Measurements from ENCODE around the gene CD3D.

The CD3D gene
- total RNA-seq, result 162 to 265 reads per million in 2 donors

- peak; percentile 59 for DNase-seq
Measured at GRCh38 chr11:118342503-118343161, at the start of gene CD3D. Gene CD3D (minus strand): TSS chr11:118342705. CDS start chr11:118342607, 98 bp downstream.

DNA sequence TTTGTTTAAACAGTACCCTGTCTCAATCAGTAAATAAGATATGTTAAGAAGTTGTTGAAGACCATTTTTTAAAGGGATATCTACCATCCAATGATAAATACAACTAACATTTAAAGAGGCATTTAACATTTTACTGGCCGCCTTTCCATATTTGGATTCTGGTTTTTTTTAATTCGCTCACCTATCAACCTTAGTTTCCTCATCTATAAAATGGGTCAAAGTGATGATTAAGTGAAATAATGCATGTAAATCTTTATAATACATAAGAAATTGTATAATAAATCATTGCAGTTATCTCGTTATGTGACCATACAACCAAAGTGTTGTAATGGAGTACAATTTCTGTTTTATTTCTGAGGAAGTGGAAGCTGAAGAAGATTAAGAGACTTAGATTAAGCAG, 41.2 kb upstream of the CD3D start:
- no peak for DNase-seq

- DNase-seq, result no peak
Measured at GRCh38 chr11:118382954-118383353, 40.4 kb upstream of the CD3D start.

GRCh38 chr11:118380571-118380970, 38.1 kb upstream of the CD3D start:
- no peak for DNase-seq

DNA sequence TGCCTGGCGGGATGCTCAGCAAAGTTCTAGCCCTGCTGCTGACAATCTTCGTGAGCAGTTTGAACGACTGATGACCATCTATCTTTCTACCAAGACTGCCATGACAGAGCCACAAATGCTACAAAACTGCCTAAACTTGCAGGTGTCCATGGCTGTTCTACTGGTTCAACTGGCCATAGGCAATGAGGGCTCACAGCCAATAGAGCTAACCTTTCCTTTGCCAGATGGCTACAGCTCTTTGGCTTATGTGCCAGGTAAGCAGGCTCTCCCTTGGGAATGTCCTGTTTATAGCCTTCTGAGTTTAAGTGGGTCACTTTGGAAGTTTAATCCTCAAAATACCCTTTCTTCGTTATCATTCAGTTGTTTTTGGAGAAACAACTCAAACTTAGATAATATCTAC, 37.0 kb upstream of the CD3D start:
- no peak for DNase-seq

GRCh38 chr11:118375978-118376377, 33.5 kb upstream of the CD3D start:
- DNase-seq, result no peak

DNA sequence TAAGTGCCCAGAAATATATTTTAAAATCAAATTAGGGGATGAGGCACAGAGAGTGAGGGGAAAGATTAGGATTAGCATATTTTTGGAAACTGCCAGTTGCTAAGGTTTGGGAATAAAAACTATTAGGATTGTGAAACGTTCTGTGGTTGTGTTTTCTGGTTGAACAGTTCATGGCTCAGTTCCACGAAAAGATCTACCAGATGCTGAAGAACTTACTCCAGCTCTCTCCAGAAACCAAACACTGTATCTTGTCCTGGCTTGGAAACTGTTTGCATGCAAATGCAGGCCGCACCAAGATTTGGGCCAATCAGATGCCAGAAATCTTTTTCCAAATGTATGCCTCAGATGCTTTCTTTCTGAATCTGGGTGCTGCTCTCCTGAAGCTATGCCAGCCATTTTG, 32.2 kb upstream of the CD3D start:
- DNase-seq, result no peak

- DNase-seq, result no peak
Measured at GRCh38 chr11:118373871-118374270, 31.4 kb upstream of the CD3D start.

DNA sequence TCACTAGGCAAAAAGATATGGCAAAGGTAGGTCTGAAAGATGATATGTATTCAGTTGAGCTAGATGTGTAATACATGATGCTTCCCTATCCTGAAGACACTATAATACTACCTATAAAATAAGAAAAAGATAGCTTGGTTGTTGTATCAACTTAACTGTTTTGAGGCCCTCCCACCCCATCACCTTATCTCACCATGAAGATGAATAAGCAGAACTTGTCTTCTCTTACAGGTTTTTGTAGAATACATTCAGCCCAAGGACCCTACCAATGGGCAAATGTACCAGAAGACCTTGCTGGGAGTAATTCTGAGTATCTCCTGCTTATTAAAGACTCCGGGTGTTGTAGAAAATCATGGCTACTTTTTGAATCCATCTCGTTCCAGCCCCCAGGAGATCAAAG, 30.8 kb upstream of the CD3D start:
- no peak for DNase-seq

- no peak for DNase-seq
Measured at GRCh38 chr11:118370774-118371173, 28.3 kb upstream of the CD3D start.

DNA sequence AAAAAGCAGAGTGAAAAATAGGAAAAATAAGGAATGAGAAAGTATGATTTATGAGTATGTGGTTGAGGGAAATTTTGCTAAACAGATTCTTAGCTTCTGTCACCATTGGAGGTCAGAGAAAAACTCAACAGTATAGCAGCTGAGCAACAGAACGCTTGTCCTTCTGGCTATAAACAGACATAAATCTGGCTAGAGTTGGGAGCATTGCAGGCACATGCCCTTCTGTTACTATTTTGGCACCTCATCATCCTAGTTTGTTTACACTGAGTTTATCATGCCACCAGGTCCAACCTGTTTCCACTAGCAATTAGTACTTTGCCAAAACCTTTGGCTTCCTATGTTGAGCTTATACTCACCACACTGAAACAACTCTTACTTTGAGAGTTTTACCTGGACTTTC, 23.8 kb upstream of the CD3D start:
- no peak for DNase-seq

DNA sequence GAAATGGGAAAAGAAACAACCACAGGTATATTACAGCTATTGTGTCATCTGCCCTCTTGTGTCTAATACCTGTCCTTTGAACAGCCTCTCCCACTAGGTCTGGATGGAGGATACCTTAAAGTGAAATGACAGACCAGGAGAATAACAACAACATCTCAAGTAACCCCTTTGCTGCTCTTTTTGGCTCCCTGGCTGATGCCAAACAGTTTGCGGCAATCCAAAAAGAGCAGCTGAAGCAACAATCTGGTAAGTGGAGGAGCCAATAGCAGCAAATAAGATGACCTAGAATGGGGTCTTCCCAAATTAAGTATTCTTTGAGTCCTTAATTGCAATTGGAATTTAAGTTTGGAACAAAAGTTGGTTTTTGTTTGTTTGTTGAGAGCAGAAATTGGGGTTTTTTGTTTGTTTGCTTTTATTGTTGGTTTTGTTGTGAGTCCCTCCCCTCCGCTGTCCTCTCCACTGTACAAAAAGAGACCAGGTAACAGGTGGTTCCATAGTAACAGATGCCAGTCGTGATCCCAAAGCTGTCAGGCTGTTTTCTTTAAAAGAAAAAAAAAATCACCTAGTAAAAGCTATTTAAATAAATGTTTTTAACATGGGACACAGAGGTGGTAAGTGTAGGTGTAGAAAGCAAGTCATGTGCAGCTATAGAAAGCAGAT, 22.6 kb upstream of the CD3D start:
- no peak for DNase-seq

- peak; percentile 97 for DNase-seq
Measured at GRCh38 chr11:118359295-118359958, 16.9 kb upstream of the CD3D start, which contains the start of gene UBE4A. Gene UBE4A (plus strand): TSS chr11:118359600. CDS start chr11:118365081, 5,481 bp downstream.

- DNase-seq, result no peak
Measured at GRCh38 chr11:118358071-118358470, 15.6 kb upstream of the CD3D start.

GRCh38 chr11:118353084-118353710, 10.7 kb upstream of the CD3D start:
- DNase-seq, result no peak

DNA sequence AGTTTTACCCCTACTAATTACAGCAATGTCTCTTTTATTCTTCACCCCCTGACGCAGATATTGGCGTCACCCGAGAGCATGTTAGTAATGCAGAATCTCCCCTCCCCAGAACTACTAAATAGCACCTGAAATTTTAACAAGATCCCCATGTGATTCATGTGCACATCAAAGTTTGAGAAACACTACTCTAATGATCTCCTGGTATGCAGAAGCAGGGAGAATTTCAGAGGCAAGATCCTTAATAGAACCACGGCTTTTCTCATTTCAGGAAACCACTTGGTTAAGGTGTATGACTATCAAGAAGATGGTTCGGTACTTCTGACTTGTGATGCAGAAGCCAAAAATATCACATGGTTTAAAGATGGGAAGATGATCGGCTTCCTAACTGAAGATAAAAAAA, 7.0 kb upstream of the CD3D start:
- no peak for DNase-seq

DNA sequence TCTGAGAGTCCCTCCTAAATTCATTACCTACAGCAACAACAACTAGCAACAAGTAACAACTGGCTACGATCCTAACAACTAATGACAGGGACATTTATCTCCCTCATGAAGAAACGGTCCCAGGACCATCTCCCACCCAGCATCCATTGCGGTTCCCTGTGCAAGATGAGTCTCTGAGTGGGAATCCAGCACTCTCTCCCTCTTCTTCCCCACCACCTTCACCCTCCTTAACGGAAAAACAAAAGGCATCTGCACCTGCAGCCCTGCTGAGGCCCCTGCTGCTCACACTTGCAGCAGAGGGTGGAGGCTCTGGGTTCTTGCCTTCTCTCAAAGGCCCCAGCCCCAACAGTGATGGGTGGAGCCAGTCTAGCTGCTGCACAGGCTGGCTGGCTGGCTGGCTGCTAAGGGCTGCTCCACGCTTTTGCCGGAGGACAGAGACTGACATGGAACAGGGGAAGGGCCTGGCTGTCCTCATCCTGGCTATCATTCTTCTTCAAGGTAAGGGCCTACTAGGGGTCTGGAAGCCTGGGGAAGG, 1.5 kb upstream of the CD3D start, which contains the start of gene CD3G:
TSS of gene CD3G (plus strand) at position 364 of the 535 bp plus-strand sequence. CDS start at position 444, 80 bp downstream.
- peak; percentile 57 for DNase-seq

DNA sequence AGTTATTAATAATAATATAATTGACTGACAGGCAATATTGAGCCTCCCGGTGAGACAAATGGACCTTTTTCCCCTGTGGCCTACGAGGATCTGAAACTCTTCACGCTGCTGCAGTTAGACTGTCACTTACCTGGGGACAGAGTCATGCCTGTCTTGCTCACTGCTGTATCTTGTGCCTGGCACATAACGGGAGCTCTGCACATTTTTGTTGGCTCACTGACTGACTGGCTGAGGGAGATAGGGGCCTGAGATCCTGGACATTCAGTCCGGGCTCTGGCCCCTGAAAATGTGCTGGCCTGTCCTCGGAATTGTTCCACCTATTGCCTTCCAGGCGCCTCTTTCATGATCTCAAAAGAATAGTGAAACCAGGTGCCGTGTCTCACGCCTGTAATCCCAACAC, 743 bp upstream of the CD3D start:
- no peak for DNase-seq

DNA sequence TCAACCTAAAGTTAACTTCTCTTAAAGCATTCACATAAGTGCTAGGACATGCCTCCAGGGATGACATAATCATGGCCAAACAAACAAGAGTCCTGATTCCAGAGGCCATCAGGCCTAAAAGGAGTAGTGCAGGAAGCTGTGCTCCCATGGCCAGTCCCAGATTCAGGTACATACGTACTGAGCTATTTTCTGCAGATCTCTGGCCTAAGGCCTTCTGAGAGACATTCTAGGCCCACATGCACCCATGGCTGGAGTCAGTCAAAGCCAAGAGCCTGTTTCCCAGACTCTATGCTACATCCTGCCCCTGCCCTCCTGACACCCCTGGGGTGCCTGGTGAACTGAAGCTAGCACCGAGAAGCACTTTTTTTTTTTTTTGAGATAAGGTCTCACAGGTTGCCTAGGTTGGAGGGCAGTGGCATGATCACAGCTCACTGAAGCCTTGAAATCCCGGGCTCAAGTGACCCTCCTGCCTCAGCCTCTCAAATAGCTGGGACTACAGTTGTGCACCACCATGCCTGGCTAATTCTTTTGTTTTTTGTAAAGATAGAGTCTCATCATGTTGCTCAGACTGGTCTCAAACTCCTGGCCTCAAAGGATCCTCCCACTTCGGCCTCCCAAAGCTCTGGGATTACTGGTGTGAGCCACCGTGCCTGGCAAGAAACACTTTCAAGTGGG, 553 bp downstream of the CD3D start:
- no peak for DNase-seq

DNA sequence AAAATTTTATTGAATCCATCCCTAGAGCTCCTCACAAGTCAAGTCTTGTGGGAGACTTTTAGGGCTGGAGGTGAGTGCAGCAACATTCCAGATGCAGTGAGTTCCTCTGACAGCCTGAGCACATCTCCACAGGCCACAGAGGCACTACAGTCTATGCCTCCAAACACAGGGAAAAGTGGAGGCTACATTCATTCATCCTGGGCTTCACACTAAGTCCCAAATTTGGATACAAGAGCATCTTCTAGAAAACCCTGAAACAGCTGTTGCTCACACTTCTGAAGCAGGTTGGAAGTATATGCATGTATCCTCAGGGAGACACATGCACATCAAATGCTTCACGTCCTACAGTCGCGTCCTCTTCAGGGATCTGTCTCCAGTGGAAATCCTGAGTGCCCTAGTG, 1.2 kb downstream of the CD3D start:
- no peak for DNase-seq

GRCh38 chr11:118340449-118340848, 2.1 kb downstream of the CD3D start:
- DNase-seq, result no peak

- DNase-seq, result no peak
Measured at GRCh38 chr11:118339281-118339961, 3.1 kb downstream of the CD3D start.

Measured in T-helper 9 cell (primary cell).